Mesenchymal stem cell (in vitro differentiated cells and primary cell): Measurements from ENCODE around the gene HOXB2.

Source experiments
- DNase-seq: peaks from one replicate; pipeline ENCODE4 v3.0.0-alpha.2; 2013
- H2AFZ ChIP-seq: one replicate; pipeline ENCODE4 v1.6.1; 2013; ENCODE audit warnings: low read depth, mild to moderate bottlenecking, control low read depth, inconsistent platforms, low read length, moderate library complexity
- H2AK5ac ChIP-seq: 2 replicates; pipeline ENCODE4 v1.6.1; 2013; ENCODE audit warnings: low read length, moderate library complexity, mild to moderate bottlenecking, inconsistent platforms; ENCODE audit not compliant: severe bottlenecking
- H2BK120ac ChIP-seq: one replicate; pipeline ENCODE4 v1.6.1; 2013; ENCODE audit warnings: low read depth, mild to moderate bottlenecking, inconsistent platforms, low read length, moderate library complexity
- H2BK12ac ChIP-seq, 2 experiments: one replicate each; pipeline ENCODE4 v1.6.1; 2013; ENCODE audit warnings: inconsistent platforms in 2 of 2, low read length in 2 of 2, mild to moderate bottlenecking in 2 of 2, moderate library complexity in 2 of 2, control low read depth in 1 of 2
- H2BK15ac ChIP-seq: one replicate; pipeline ENCODE4 v1.6.1; 2013; ENCODE audit warnings: mild to moderate bottlenecking, low read depth, inconsistent platforms; ENCODE audit not compliant: poor library complexity, severe bottlenecking
- H2BK5ac ChIP-seq: 2 replicates; pipeline ENCODE4 v1.6.1; 2013; ENCODE audit warnings: low read depth, mild to moderate bottlenecking, low read length, control low read depth, inconsistent platforms; ENCODE audit not compliant: poor library complexity, severe bottlenecking
- H3K14ac ChIP-seq, 2 experiments: one replicate each; pipeline ENCODE4 v1.6.1; 2013; ENCODE audit warnings: inconsistent platforms in 2 of 2, low read length in 2 of 2, control low read depth in 1 of 2, mild to moderate bottlenecking in 1 of 2, moderate library complexity in 1 of 2
- H3K18ac ChIP-seq, 2 experiments: one replicate each; pipeline ENCODE4 v1.6.1; 2013; ENCODE audit warnings: inconsistent platforms in 2 of 2, low read length in 2 of 2, control low read depth in 1 of 2, low read depth in 1 of 2, mild to moderate bottlenecking in 1 of 2
- H3K23ac ChIP-seq, 2 experiments: one replicate each; pipeline ENCODE4 v1.6.1; 2013; ENCODE audit warnings: inconsistent platforms in 2 of 2, low read length in 2 of 2, mild to moderate bottlenecking in 2 of 2, moderate library complexity in 2 of 2, control low read depth in 1 of 2
- H3K27ac ChIP-seq: 2 replicates; pipeline ENCODE4 v1.5.1; 2013; ENCODE audit warnings: mild to moderate bottlenecking, moderate library complexity, low read length, control low read depth, inconsistent platforms; ENCODE audit not compliant: poor library complexity, severe bottlenecking
- H3K27me3 ChIP-seq, 2 experiments: 2 replicates each; pipeline versions ENCODE4 v1.6.1 to v1.7.0; 2013; ENCODE audit warnings: low read length in 2 of 2, mild to moderate bottlenecking in 2 of 2, moderate library complexity in 2 of 2, control low read depth in 1 of 2, inconsistent platforms in 1 of 2; ENCODE audit not compliant: control insufficient read depth in 1 of 2, insufficient read depth in 1 of 2
- H3K36me3 ChIP-seq, 2 experiments: 2 replicates each; pipeline versions ENCODE4 v1.6.1 to v1.7.0; 2013; ENCODE audit warnings: low read length in 2 of 2, control low read depth in 1 of 2, inconsistent platforms in 1 of 2, low read depth in 1 of 2, mild to moderate bottlenecking in 1 of 2; ENCODE audit not compliant: insufficient read depth in 2 of 2, control insufficient read depth in 1 of 2
- H3K4ac ChIP-seq, 2 experiments: one replicate each; pipeline ENCODE4 v1.6.1; 2013; ENCODE audit warnings: inconsistent platforms in 2 of 2, low read length in 2 of 2, mild to moderate bottlenecking in 2 of 2, moderate library complexity in 2 of 2, control low read depth in 1 of 2, low read depth in 1 of 2
- H3K4me1 ChIP-seq: 2 replicates; pipeline ENCODE4 v1.6.1; 2013; ENCODE audit warnings: low read depth, low read length, control low read depth; ENCODE audit not compliant: control insufficient read depth, insufficient read depth
- H3K4me2 ChIP-seq: 2 replicates; pipeline ENCODE4 v1.6.1; 2013; ENCODE audit warnings: low read length, mild to moderate bottlenecking, inconsistent platforms; ENCODE audit not compliant: poor library complexity, severe bottlenecking
- H3K4me3 ChIP-seq, 2 experiments: 2 replicates each; pipeline versions ENCODE4 v1.5.1 to v1.7.0; 2013; ENCODE audit warnings: low read length in 2 of 2, mild to moderate bottlenecking in 2 of 2, control low read depth in 1 of 2, low read depth in 1 of 2; ENCODE audit not compliant: insufficient read depth in 1 of 2
- H3K79me1 ChIP-seq: replicated peaks from 2 replicates; pipeline ENCODE4 v1.6.1; 2013; ENCODE audit warnings: mild to moderate bottlenecking, control low read depth, low read length, inconsistent platforms; ENCODE audit not compliant: poor library complexity, severe bottlenecking
- H3K9ac ChIP-seq: 2 replicates; pipeline ENCODE4 v1.7.0; 2013; ENCODE audit warnings: mild to moderate bottlenecking, low read length, moderate library complexity
- H3K9me3 ChIP-seq: 2 replicates; pipeline ENCODE4 v1.7.0; 2013; ENCODE audit warnings: mild to moderate bottlenecking, low read length; ENCODE audit not compliant: control insufficient read depth
- H4K8ac ChIP-seq: one replicate; pipeline ENCODE4 v1.6.1; 2013; ENCODE audit warnings: inconsistent platforms, mild to moderate bottlenecking, low read length, moderate library complexity
- H4K91ac ChIP-seq: one replicate; pipeline ENCODE4 v1.6.1; 2013; ENCODE audit warnings: mild to moderate bottlenecking, low read length, inconsistent platforms
- WGBS: methylation state at CpG from one replicate; pipeline ENCODE4 v1.1.7; 2013; ENCODE audit warnings: mixed read lengths; 5-methylcytosine and 5-hydroxymethylcytosine counted together

The HOXB2 gene

GRCh38 chr17:48494335-48494734, 50.6 kb downstream of the HOXB2 start:
- Histone ChIP-seq H3K4me3 (no peak overlapping the region), H3K9me3 (no peaks in the 10 kb centered on the region), H3K4ac (no peak overlapping the region), H3K4me1 (peaks cover 16% of the 10 kb centered on the region), H2AK5ac (no peak overlapping the region), H3K9ac (no peak overlapping the region), H4K8ac (no peak overlapping the region), H3K36me3 (no peaks in the 10 kb centered on the region), H2BK5ac (no peak overlapping the region), H2AFZ (no peak overlapping the region), H3K14ac (no peak overlapping the region), H3K27ac (no peak overlapping the region), H3K79me1 (peaks cover 7% of the 10 kb centered on the region), H3K18ac (peak overlapping the region in 1 of 2 experiments; percentile 84), H3K4me2 (no peak overlapping the region), H3K27me3 (no peaks in the 10 kb centered on the region), H2BK120ac (no peak overlapping the region), H2BK15ac (no peak overlapping the region), H2BK12ac (peak overlapping the region; percentile 61 to 71), H3K23ac (no peak overlapping the region), H4K91ac (no peak overlapping the region)
- 78% methylated on average over 8 of the region's 8 CpGs for WGBS
- DNase-seq, result peak; percentile 87
